IMR-90 (cell line): ENCODE results near the gene FCRL5. TPM values are rescaled to one million over a fixed set of nuclear protein-coding genes. Genes with fewer than 3 reads are reported as not detected.

ENCODE experiments used
- ATAC-seq: fragments of 200-7000 bp; cut with Tn5 transposase; 2 replicates; pipeline ENCODE4 v1.9.1; 2020; ENCODE audit warnings: low read depth, mild to moderate bottlenecking, moderate library complexity
- BruUV-seq: library from RNA; stranded (reverse); fragments of 400-500 nt; replicated peaks from 2 replicates; lab custom pipeline; 2021; lab: Mats Ljungman, UMichigan
- CTCF ChIA-PET: fragments of 300-600 bp; formaldehyde crosslinking; extraction: SDS; loops from one replicate; lab custom pipeline; 2021; ENCODE audit warnings: antibody characterized with exemption; lab: Yijun Ruan, JAX
- POLR2A ChIA-PET: fragments of 300-600 bp; sonication (Branson Sonifier 250); formaldehyde crosslinking; loops from one replicate; lab custom pipeline; 2022; ENCODE audit warnings: antibody characterized with exemption; ENCODE audit not compliant: unreplicated experiment; lab: Charles Lee
- DNase-seq: peaks from one replicate; pipeline ENCODE4 v3.0.0; 2013
- H2AFZ ChIP-seq: replicated peaks from 2 replicates; pipeline ENCODE3; 2013; ENCODE audit warnings: low read length, mild to moderate bottlenecking; ENCODE audit not compliant: poor library complexity
- H2AK5ac ChIP-seq: 2 replicates; pipeline ENCODE4 v1.6.1; 2013; ENCODE audit warnings: low read depth, low read length, inconsistent platforms
- H2AK9ac ChIP-seq: replicated peaks from 2 replicates; pipeline ENCODE3; 2013; ENCODE audit warnings: mild to moderate bottlenecking, low read depth, low read length, moderate library complexity; ENCODE audit not compliant: poor library complexity
- H2BK120ac ChIP-seq: 2 replicates; pipeline ENCODE4 v1.6.1; 2013; ENCODE audit warnings: low read depth, low read length, inconsistent platforms
- H2BK15ac ChIP-seq: 3 replicates; pipeline ENCODE4 v1.6.1; 2013; ENCODE audit warnings: low read depth, low read length, inconsistent platforms
- H2BK20ac ChIP-seq: 2 replicates; pipeline ENCODE4 v1.6.1; 2013; ENCODE audit warnings: low read depth, mild to moderate bottlenecking, inconsistent platforms, low read length, moderate library complexity
- H2BK5ac ChIP-seq: 2 replicates; pipeline ENCODE4 v1.6.1; 2013; ENCODE audit warnings: mild to moderate bottlenecking, low read depth, low read length, inconsistent platforms; ENCODE audit not compliant: poor library complexity, severe bottlenecking
- H3K14ac ChIP-seq: replicated peaks from 2 replicates; pipeline ENCODE4 v1.6.1; 2013; ENCODE audit warnings: low read depth, low read length, inconsistent platforms
- H3K18ac ChIP-seq: 2 replicates; pipeline ENCODE4 v1.6.1; 2013; ENCODE audit warnings: low read depth, low read length, control low read depth
- H3K23ac ChIP-seq: 2 replicates; pipeline ENCODE4 v1.6.1; 2013; ENCODE audit warnings: low read depth, low read length, inconsistent platforms
- H3K27ac ChIP-seq: 2 replicates; pipeline ENCODE4 v1.5.1; 2013; ENCODE audit warnings: mild to moderate bottlenecking, control low read depth, low read length; ENCODE audit not compliant: insufficient read depth
- H3K27me3 ChIP-seq: 2 replicates; pipeline ENCODE4 v1.6.1; 2013; ENCODE audit warnings: low read length; ENCODE audit not compliant: control insufficient read depth, insufficient read depth
- H3K36me3 ChIP-seq: 2 replicates; pipeline ENCODE4 v1.6.1; 2013; ENCODE audit warnings: low read length, mixed read lengths; ENCODE audit not compliant: control insufficient read depth, insufficient read depth
- H3K4ac ChIP-seq: 2 replicates; pipeline ENCODE4 v1.6.1; 2013; ENCODE audit warnings: low read depth, low read length, inconsistent platforms
- H3K4me1 ChIP-seq: 2 replicates; pipeline ENCODE4 v1.6.1; 2013; ENCODE audit warnings: low read length, mixed read lengths; ENCODE audit not compliant: control insufficient read depth, insufficient read depth
- H3K4me2 ChIP-seq: 2 replicates; pipeline ENCODE4 v1.6.1; 2013; ENCODE audit warnings: low read depth, mild to moderate bottlenecking, control low read depth, low read length, moderate library complexity
- H3K4me3 ChIP-seq: 2 replicates; pipeline ENCODE4 v1.5.1; 2013; ENCODE audit warnings: low read depth, mild to moderate bottlenecking, control low read depth, low read length, moderate library complexity; ENCODE audit not compliant: insufficient read depth
- H3K56ac ChIP-seq: 2 replicates; pipeline ENCODE4 v1.6.1; 2013; ENCODE audit warnings: low read length, inconsistent platforms; ENCODE audit not compliant: insufficient read depth; ENCODE audit errors: extremely low read depth
- H3K79me1 ChIP-seq, 2 experiments: 2 replicates each; pipeline ENCODE4 v1.6.1; 2013; ENCODE audit warnings: low read length in 2 of 2, inconsistent platforms in 1 of 2, low read depth in 1 of 2
- H3K9ac ChIP-seq: 2 replicates; pipeline ENCODE4 v1.6.1; 2013; ENCODE audit warnings: low read depth, low read length, control low read depth
- H3K9me1 ChIP-seq: 2 replicates; pipeline ENCODE4 v1.6.1; 2013; ENCODE audit warnings: low read length, inconsistent platforms; ENCODE audit not compliant: insufficient read depth
- H3K9me3 ChIP-seq: 2 replicates; pipeline ENCODE4 v1.6.1; 2013; ENCODE audit warnings: low read length; ENCODE audit not compliant: control insufficient read depth, insufficient read depth
- H4K20me1 ChIP-seq: 2 replicates; pipeline ENCODE4 v1.6.1; 2013; ENCODE audit warnings: low read length, inconsistent platforms; ENCODE audit not compliant: insufficient read depth
- H4K5ac ChIP-seq: 2 replicates; pipeline ENCODE4 v1.6.1; 2013; ENCODE audit warnings: mild to moderate bottlenecking, low read depth, low read length, control low read depth
- H4K8ac ChIP-seq, 2 experiments: 2 replicates each; pipeline ENCODE4 v1.6.1; 2013; ENCODE audit warnings: low read depth in 2 of 2, low read length in 2 of 2, control low read depth in 1 of 2, inconsistent platforms in 1 of 2
- H4K91ac ChIP-seq: 2 replicates; pipeline ENCODE4 v1.6.1; 2013; ENCODE audit warnings: low read depth, low read length, inconsistent platforms; ENCODE audit not compliant: insufficient read depth
- BHLHE40 ChIP-seq: fragments of 150-350 bp; IDR thresholded peaks from 2 replicates; pipeline ENCODE4 v1.6.1; 2016; ENCODE audit warnings: mild to moderate bottlenecking, low read depth, low read length
- FOS ChIP-seq: fragments of 150-350 bp; IDR thresholded peaks from 2 replicates; pipeline ENCODE4 v1.6.1; 2016; ENCODE audit warnings: low read depth, low read length
- MAFK ChIP-seq: IDR thresholded peaks from 2 replicates; pipeline ENCODE4 v1.6.1; 2012; ENCODE audit warnings: low read depth, low read length, improper control_type of control experiment
- MAZ ChIP-seq: IDR thresholded peaks from 2 replicates; pipeline ENCODE4 v1.6.1; 2012; ENCODE audit warnings: low read depth, mild to moderate bottlenecking, low read length, improper control_type of control experiment, moderate library complexity, borderline replicate concordance
- MXI1 ChIP-seq: IDR thresholded peaks from 2 replicates; pipeline ENCODE4 v1.6.1; 2012; ENCODE audit warnings: low read depth, mild to moderate bottlenecking, low read length, moderate library complexity, borderline replicate concordance
- NFE2L2 ChIP-seq: fragments of 150-350 bp; IDR thresholded peaks from 2 replicates; pipeline ENCODE4 v1.6.1; 2016; ENCODE audit warnings: low read depth, mild to moderate bottlenecking, low read length
- POLR2A ChIP-seq: IDR thresholded peaks from 2 replicates; pipeline ENCODE4 v1.6.1; 2012; ENCODE audit warnings: mild to moderate bottlenecking, low read depth, low read length
- RAD21 ChIP-seq: IDR thresholded peaks from 2 replicates; pipeline ENCODE4 v1.6.1; 2012; ENCODE audit warnings: low read length, improper control_type of control experiment
- RCOR1 ChIP-seq: IDR thresholded peaks from 2 replicates; pipeline ENCODE4 v1.6.1; 2012; ENCODE audit warnings: mild to moderate bottlenecking, low read length, improper control_type of control experiment; ENCODE audit not compliant: insufficient replicate concordance
- RFX5 ChIP-seq: IDR thresholded peaks from 2 replicates; pipeline ENCODE4 v1.8.0; 2012; ENCODE audit warnings: low read depth, mild to moderate bottlenecking, low read length, moderate library complexity
- SMC3 ChIP-seq: fragments of 150-350 bp; IDR thresholded peaks from 2 replicates; pipeline ENCODE4 v1.6.1; 2016; ENCODE audit warnings: low read depth, mild to moderate bottlenecking, antibody characterized with exemption, low read length, moderate library complexity
- WGBS, 2 experiments: methylation state at CpG; one replicate each; pipeline versions ENCODE4 v1.1.5 to v1.1.7; 2013; ENCODE audit warnings: missing lambda C conversion rate in 2 of 2; ENCODE audit not compliant: insufficient read length in 1 of 2; ENCODE audit errors: extremely low coverage in 2 of 2; 5-methylcytosine and 5-hydroxymethylcytosine counted together
- dilution Hi-C: fragments of 300-500 bp; cut with HindIII; formaldehyde crosslinking; loops from one replicate; pipeline ENCODE4 v1.14.3; 2018; ENCODE audit warnings: low sequenced_read_pairs; ENCODE audit not compliant: unreplicated experiment
- in situ Hi-C: fragments of 300-500 bp; cut with MboI; formaldehyde crosslinking; loops from 3 replicates; pipeline ENCODE4 v1.14.3; 2019; ENCODE audit warnings: low sequenced_read_pairs, inconsistent platforms, mixed read lengths
- intact Hi-C: fragments of 100-400 bp; cut with micrococcal nuclease; formaldehyde crosslinking; loops from 2 replicates; pipeline ENCODE4 v1.10.0; 2022
- polyA plus RNA-seq, 3 experiments: library from polyadenylated mRNA; depleted of rRNA; stranded (reverse); fragments of >200 nt; gene quantifications; 2 replicates each; pipeline ENCODE4 v1.2.3, GENCODE V29; 2012; ENCODE audit warnings: low replicate concordance in 1 of 3
- total RNA-seq: library from RNA; depleted of rRNA; stranded (reverse); fragments of >200 nt; gene quantifications from 2 replicates; pipeline ENCODE4 v1.2.3, GENCODE V29; 2012
- TF ChIP-seq, protein P1 (sequence below): fragments of 150-350 bp; IDR thresholded peaks from 2 replicates; pipeline ENCODE4 v1.6.1; 2016; ENCODE audit warnings: low read depth, mild to moderate bottlenecking, low read length, moderate library complexity, borderline replicate concordance
- TF ChIP-seq, protein P2 (sequence below): fragments of 150-350 bp; IDR thresholded peaks from 2 replicates; pipeline ENCODE4 v1.6.1; 2017; ENCODE audit warnings: mild to moderate bottlenecking, antibody characterized with exemption, low read length, low read depth
- TF ChIP-seq, protein P3 (sequence below): conservative IDR thresholded peaks from 2 replicates; pipeline ENCODE4 v1.5.1; 2012; ENCODE audit warnings: mild to moderate bottlenecking, low read depth, low read length, improper control_type of control experiment

The FCRL5 gene
- total and polyA plus RNA-seq, 2 of the 4 experiments (the other 2 are of a cell fraction): not detected

DNA sequence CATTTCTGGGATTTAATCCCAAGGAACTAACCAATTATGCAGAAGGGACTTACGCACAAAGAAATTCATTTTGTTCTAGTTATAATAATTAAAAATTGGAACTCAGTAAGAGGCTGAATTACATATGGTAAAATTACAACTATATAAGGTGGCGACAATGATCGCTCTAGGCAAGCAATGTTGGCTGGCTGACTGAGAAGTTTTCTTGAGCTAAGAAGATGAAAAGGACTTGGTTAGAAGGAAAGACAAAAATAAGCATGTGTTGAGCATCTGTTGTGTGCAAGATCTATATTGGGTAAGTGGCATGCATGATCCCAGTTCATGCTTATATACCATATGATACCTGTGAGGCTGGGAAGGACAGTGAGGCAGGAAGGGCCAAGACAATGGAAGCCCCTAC lies 80.8 kb downstream of the FCRL5 start:
- H4K91ac ChIP-seq: no peak overlapping the region
- no peak overlapping the region for H4K5ac ChIP-seq
- H3K56ac ChIP-seq: no peak overlapping the region
- H2AK9ac ChIP-seq: no peak overlapping the region
- H3K79me1 ChIP-seq: no peaks in the 10 kb centered on the region
- in situ Hi-C loops: no loop called here
- BruUV-seq: no TSS peak
- H2BK120ac ChIP-seq: no peak overlapping the region
- H2BK20ac ChIP-seq: no peak overlapping the region
- no peak for ATAC-seq
- H3K9ac ChIP-seq: no peak overlapping the region
- dilution Hi-C loops: no loop called here
- H3K27ac ChIP-seq: no peak overlapping the region
- H2AFZ ChIP-seq: no peak overlapping the region
- H2AK5ac ChIP-seq: no peak overlapping the region
- H3K4me3 ChIP-seq: no peak overlapping the region
- H3K4me1 ChIP-seq: no peaks in the 10 kb centered on the region
- H2BK5ac ChIP-seq: no peak overlapping the region
- CTCF ChIA-PET: no interaction called here
- no peak overlapping the region for H2BK15ac ChIP-seq
- H4K20me1 ChIP-seq: no peaks in the 10 kb centered on the region
- H3K4me2 ChIP-seq: no peak overlapping the region
- no peak overlapping the region for H3K18ac ChIP-seq
- TF ChIP-seq, protein P1, sequence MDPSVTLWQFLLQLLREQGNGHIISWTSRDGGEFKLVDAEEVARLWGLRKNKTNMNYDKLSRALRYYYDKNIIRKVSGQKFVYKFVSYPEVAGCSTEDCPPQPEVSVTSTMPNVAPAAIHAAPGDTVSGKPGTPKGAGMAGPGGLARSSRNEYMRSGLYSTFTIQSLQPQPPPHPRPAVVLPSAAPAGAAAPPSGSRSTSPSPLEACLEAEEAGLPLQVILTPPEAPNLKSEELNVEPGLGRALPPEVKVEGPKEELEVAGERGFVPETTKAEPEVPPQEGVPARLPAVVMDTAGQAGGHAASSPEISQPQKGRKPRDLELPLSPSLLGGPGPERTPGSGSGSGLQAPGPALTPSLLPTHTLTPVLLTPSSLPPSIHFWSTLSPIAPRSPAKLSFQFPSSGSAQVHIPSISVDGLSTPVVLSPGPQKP: no peak
- TF ChIP-seq, protein P2, sequence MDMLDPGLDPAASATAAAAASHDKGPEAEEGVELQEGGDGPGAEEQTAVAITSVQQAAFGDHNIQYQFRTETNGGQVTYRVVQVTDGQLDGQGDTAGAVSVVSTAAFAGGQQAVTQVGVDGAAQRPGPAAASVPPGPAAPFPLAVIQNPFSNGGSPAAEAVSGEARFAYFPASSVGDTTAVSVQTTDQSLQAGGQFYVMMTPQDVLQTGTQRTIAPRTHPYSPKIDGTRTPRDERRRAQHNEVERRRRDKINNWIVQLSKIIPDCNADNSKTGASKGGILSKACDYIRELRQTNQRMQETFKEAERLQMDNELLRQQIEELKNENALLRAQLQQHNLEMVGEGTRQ: no peak
- no peak for TF ChIP-seq RAD21
- no peak for TF ChIP-seq RCOR1
- TF ChIP-seq MXI1: no peak
- no peak for TF ChIP-seq NFE2L2
- TF ChIP-seq MAFK: no peak
- no peak for TF ChIP-seq POLR2A
- no peak for TF ChIP-seq BHLHE40
- no peak for TF ChIP-seq RFX5
- TF ChIP-seq SMC3: no peak
- TF ChIP-seq, protein P3, sequence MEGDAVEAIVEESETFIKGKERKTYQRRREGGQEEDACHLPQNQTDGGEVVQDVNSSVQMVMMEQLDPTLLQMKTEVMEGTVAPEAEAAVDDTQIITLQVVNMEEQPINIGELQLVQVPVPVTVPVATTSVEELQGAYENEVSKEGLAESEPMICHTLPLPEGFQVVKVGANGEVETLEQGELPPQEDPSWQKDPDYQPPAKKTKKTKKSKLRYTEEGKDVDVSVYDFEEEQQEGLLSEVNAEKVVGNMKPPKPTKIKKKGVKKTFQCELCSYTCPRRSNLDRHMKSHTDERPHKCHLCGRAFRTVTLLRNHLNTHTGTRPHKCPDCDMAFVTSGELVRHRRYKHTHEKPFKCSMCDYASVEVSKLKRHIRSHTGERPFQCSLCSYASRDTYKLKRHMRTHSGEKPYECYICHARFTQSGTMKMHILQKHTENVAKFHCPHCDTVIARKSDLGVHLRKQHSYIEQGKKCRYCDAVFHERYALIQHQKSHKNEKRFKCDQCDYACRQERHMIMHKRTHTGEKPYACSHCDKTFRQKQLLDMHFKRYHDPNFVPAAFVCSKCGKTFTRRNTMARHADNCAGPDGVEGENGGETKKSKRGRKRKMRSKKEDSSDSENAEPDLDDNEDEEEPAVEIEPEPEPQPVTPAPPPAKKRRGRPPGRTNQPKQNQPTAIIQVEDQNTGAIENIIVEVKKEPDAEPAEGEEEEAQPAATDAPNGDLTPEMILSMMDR: no peak
- no peak for TF ChIP-seq FOS
- TF ChIP-seq MAZ: no peak
- H3K9me3 ChIP-seq: no peaks in the 10 kb centered on the region
- no peaks in the 10 kb centered on the region for H3K9me1 ChIP-seq
- H3K27me3 ChIP-seq: no peaks in the 10 kb centered on the region
- H4K8ac ChIP-seq: no peak overlapping the region
- no peaks in the 10 kb centered on the region for H3K36me3 ChIP-seq
- POLR2A ChIA-PET: no interaction called here
- H3K4ac ChIP-seq: no peak overlapping the region
- H3K14ac ChIP-seq: no peak overlapping the region
- no peak overlapping the region for H3K23ac ChIP-seq
- WGBS, 2 experiments: no CpG with 5 or more reads among the region's 3 CpGs
- no peak for DNase-seq
- intact Hi-C loops: no loop called here
